BLaER1 (cell line): ENCODE measurements around the gene APLP1.
"Not testable (repeated sequence)": the region's sequence is repeated elsewhere in the genome, so short reads cannot be mapped to it uniquely, and the experiment has no call there.

Source experiments
- H3K27ac ChIP-seq: shearing (Covaris generic); formaldehyde crosslinking; 2 replicates; pipeline ENCODE4 v1.8.1; 2022
- H3K27me3 ChIP-seq: shearing (Covaris generic); formaldehyde crosslinking; 2 replicates; pipeline ENCODE4 v1.8.1; 2022
- H3K36me3 ChIP-seq: shearing (Covaris generic); formaldehyde crosslinking; 2 replicates; pipeline ENCODE4 v1.8.1; 2022
- H3K4me1 ChIP-seq: shearing (Covaris generic); formaldehyde crosslinking; 2 replicates; pipeline ENCODE4 v1.8.1; 2022
- H3K4me2 ChIP-seq: shearing (Covaris generic); formaldehyde crosslinking; 2 replicates; pipeline ENCODE4 v1.8.1; 2022
- H3K4me3 ChIP-seq: shearing (Covaris generic); formaldehyde crosslinking; 2 replicates; pipeline ENCODE4 v1.8.1; 2022
- H3K9ac ChIP-seq: shearing (Covaris generic); formaldehyde crosslinking; 2 replicates; pipeline ENCODE4 v1.8.1; 2022
- H3K9me3 ChIP-seq: shearing (Covaris generic); formaldehyde crosslinking; 2 replicates; pipeline ENCODE4 v1.8.1; 2022
- H4K20me1 ChIP-seq: shearing (Covaris generic); formaldehyde crosslinking; 2 replicates; pipeline ENCODE4 v1.8.1; 2022
- Cebpa-rat ChIP-seq: shearing (Covaris generic); IDR thresholded peaks from 2 replicates; pipeline ENCODE4 v1.8.1; 2022

Gene APLP1

GRCh38 chr19:35861640-35862160 lies 6.7 kb upstream of the APLP1 start:
- H3K4me1 ChIP-seq: peaks cover 7% of the 10 kb centered on the region; the same call in 1 of the 2 replicates
- no peak overlapping the region for H3K4me3 ChIP-seq
- peaks cover 29% of the 10 kb centered on the region for H4K20me1 ChIP-seq
- H3K4me2 ChIP-seq: no peak overlapping the region
- no peaks in the 10 kb centered on the region for H3K9me3 ChIP-seq
- no peak for TF ChIP-seq Cebpa-rat
- no peak overlapping the region for H3K27ac ChIP-seq
- H3K27me3 ChIP-seq: peaks cover 89% of the 10 kb centered on the region
- no peak overlapping the region for H3K9ac ChIP-seq
- no peaks in the 10 kb centered on the region for H3K36me3 ChIP-seq

DNA sequence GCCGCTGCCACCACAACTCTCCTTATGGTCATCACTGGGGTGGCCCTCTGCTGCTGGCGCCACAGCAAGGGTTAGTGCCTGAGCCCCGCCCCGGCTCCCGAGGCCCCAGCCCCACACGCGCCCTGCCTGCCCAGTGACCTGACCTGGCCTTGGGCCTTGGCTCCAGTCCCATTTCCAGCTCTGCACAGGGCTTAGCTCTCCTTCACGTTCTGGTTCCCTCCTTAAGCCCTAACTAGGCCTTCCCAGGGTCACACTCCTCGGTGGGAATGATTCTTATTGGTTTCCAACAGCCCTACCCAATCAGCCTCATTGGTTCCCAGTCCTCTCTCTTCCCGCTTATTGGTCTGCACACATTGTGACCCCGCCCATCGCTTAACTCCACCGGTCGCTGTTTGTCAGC lies 5.8 kb upstream of the APLP1 start:
- Histone ChIP-seq H3K4me3 (no peak overlapping the region), H3K27me3 (peaks cover 89% of the 10 kb centered on the region), H3K9ac (no peak overlapping the region), H3K4me1 (peaks cover 1% of the 10 kb centered on the region; the same call in 1 of the 2 replicates), H4K20me1 (peaks cover 26% of the 10 kb centered on the region), H3K27ac (no peak overlapping the region), H3K36me3 (no peaks in the 10 kb centered on the region), H3K4me2 (no peak overlapping the region), H3K9me3 (no peaks in the 10 kb centered on the region)
- TF ChIP-seq Cebpa-rat: no peak

- Histone ChIP-seq H3K36me3 (no peaks in the 10 kb centered on the region), H3K4me1 (no peaks in the 10 kb centered on the region), H4K20me1 (peaks cover 21% of the 10 kb centered on the region; the same call in 1 of the 2 replicates), H3K9ac (no peak overlapping the region), H3K4me2 (no peak overlapping the region), H3K27me3 (peaks cover 89% of the 10 kb centered on the region), H3K9me3 (no peaks in the 10 kb centered on the region), H3K27ac (no peak overlapping the region), H3K4me3 (no peak overlapping the region)
- TF ChIP-seq Cebpa-rat: no peak
Observed at GRCh38 chr19:35863018-35863417, 5.4 kb upstream of the APLP1 start.

DNA sequence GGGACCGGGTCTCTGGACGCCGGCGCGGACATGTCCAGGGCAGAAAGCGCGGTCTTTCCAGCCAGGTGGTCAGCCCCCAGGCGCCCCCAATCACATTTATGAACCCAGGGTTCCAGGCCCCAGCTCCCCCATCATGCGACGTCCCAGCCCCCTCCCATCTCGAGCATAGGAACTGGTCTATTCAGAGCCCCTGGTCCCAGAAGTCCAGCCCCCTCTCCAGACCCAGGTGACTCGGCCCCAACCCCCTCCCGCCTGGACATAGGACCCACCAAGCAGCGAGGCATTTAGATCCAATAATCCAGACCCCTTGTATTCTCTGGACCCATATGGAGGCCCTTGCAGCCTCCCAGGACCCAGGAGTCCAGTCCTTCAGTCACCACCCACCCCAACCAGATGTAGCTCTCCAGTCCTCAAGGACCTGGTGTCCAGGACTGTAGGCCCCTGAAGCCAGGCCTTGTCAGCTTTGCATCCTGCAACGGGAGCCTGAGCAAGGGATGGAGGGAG lies 501 bp downstream of the APLP1 start:
- H3K9ac ChIP-seq: no peak overlapping the region
- TF ChIP-seq Cebpa-rat: no peak
- no peaks in the 10 kb centered on the region for H3K36me3 ChIP-seq

GRCh38 chr19:35869327-35870123 lies 1.2 kb downstream of the APLP1 start:
- Histone ChIP-seq H3K9ac (no peak overlapping the region), H3K4me3 (peak overlapping the region; percentile 63), H3K4me2 (peak overlapping the region; percentile 86)

More for the DNA sequence above, 501 bp downstream of the APLP1 start:
- Histone ChIP-seq H3K4me1 (peaks cover 14% of the 10 kb centered on the region), H4K20me1 (peaks cover 9% of the 10 kb centered on the region; the same call in 1 of the 2 replicates), H3K27ac (no peak overlapping the region), H3K9me3 (no peaks in the 10 kb centered on the region), H3K27me3 (peaks cover 59% of the 10 kb centered on the region), H3K4me3 (peak overlapping the region; percentile 63), H3K4me2 (peak overlapping the region; percentile 86)

DNA sequence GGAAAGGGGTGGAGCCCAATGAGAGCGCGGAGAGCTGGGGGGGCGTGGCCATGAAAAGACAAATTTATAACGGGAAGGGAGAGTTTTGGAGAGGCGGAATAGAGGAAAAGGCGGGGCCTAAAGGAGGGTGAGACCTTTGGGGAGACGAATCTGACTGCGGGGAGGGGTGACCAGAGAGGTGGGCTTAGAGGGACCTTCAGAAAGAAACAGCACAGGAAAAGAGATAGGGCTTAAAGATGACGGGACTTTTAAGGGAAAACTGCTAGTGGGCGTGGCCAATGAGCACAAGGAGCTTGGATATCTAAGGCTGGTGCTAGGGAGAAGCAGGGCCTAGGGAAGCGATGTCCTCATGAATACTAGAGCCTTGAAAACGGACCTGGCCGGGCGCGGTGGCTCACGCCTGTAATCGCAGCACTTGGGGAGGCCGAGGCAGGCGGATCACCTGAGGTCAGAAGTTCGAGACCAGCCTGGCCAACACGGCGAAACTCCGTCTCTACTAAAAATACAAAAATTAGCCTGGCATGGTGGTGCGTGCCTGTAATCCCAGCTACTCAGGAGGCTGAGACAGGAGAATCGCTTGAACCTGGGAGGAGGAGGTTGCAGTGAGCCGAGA lies 1.9 kb downstream of the APLP1 start:
- H4K20me1 ChIP-seq, H3K9me3 ChIP-seq, H3K36me3 ChIP-seq, H3K27ac ChIP-seq, H3K4me3 ChIP-seq, H3K9ac ChIP-seq: not testable (repeated sequence)
- peaks cover 51% of the 10 kb centered on the region for H3K27me3 ChIP-seq
- H3K4me1 ChIP-seq: peaks cover 14% of the 10 kb centered on the region
- H3K4me2 ChIP-seq: peak overlapping the region; percentile 86

More at GRCh38 chr19:35869327-35870123, 1.2 kb downstream of the APLP1 start:
- Histone ChIP-seq H3K27me3 (peaks cover 52% of the 10 kb centered on the region), H4K20me1 (peaks cover 9% of the 10 kb centered on the region; the same call in 1 of the 2 replicates), H3K27ac (no peak overlapping the region), H3K36me3 (no peaks in the 10 kb centered on the region), H3K4me1 (peaks cover 14% of the 10 kb centered on the region), H3K9me3 (no peaks in the 10 kb centered on the region)
- no peak for TF ChIP-seq Cebpa-rat

DNA sequence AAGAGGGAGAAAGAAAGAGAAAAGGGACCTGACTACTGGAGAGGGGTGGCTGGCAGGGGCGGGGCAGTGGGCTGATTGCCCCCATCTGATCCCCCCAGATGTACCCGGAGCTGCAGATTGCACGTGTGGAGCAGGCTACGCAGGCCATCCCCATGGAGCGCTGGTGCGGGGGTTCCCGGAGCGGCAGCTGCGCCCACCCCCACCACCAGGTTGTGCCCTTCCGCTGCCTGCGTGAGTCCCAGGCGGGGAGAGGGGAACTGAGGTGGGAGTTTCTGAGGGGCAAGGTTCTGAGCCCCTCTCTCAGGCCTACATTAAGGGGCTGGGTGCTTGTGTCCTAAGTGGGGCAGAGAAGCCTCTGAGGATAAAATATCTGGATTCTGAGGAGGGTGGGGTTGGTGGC lies 2.4 kb downstream of the APLP1 start:
- no peak overlapping the region for H3K4me3 ChIP-seq
- H3K27ac ChIP-seq: no peak overlapping the region
- peaks cover 9% of the 10 kb centered on the region; the same call in 1 of the 2 replicates for H4K20me1 ChIP-seq
- no peaks in the 10 kb centered on the region for H3K36me3 ChIP-seq
- no peak overlapping the region for H3K4me2 ChIP-seq
- peaks cover 14% of the 10 kb centered on the region for H3K4me1 ChIP-seq
- peaks cover 45% of the 10 kb centered on the region for H3K27me3 ChIP-seq
- H3K9me3 ChIP-seq: no peaks in the 10 kb centered on the region
- no peak for TF ChIP-seq Cebpa-rat
- H3K9ac ChIP-seq: no peak overlapping the region

DNA sequence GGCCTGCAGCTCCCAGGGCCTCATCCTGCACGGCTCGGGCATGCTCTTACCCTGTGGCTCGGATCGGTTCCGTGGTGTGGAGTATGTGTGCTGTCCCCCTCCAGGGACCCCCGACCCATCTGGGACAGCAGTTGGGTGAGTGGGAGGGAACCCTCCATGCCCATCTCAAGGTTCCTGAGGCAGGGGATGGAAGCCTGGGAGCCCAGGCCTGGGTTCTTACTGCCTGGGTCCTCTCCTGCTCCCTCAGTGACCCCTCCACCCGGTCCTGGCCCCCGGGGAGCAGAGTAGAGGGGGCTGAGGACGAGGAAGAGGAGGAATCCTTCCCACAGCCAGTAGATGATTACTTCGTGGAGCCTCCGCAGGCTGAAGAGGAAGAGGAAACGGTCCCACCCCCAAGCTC lies 3.2 kb downstream of the APLP1 start:
- no peak for TF ChIP-seq Cebpa-rat
- Histone ChIP-seq H3K9ac (no peak overlapping the region), H3K27me3 (peaks cover 40% of the 10 kb centered on the region)

DNA sequence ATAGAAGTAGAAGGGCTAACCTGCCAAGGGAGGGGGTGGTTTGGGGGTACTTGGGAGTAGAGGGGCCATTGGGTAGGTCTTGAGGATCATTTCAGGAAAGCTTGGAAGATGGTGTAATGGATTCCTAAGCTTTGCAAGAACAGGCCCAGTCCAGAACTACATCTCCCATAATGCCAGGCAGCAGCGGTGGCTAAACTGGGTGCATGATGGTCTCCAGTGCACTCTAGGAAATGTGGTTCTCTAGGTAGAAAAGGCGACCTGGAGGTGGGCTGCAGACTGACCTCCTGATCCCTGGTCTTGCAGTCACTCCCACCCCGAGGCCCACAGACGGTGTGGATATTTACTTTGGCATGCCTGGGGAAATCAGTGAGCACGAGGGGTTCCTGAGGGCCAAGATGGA lies 3.8 kb downstream of the APLP1 start:
- no peaks in the 10 kb centered on the region for H3K9me3 ChIP-seq
- no peak for TF ChIP-seq Cebpa-rat
- no peak overlapping the region for H3K4me3 ChIP-seq
- H3K27ac ChIP-seq: no peak overlapping the region
- H3K27me3 ChIP-seq: peaks cover 39% of the 10 kb centered on the region
- H3K36me3 ChIP-seq: no peaks in the 10 kb centered on the region
- no peak overlapping the region for H3K9ac ChIP-seq
- no peak overlapping the region for H3K4me2 ChIP-seq
- H3K4me1 ChIP-seq: peaks cover 14% of the 10 kb centered on the region
- H4K20me1 ChIP-seq: peaks cover 15% of the 10 kb centered on the region; the same call in 1 of the 2 replicates

More for the DNA sequence above, 3.2 kb downstream of the APLP1 start:
- Histone ChIP-seq H3K9me3 (no peaks in the 10 kb centered on the region), H3K4me1 (peaks cover 14% of the 10 kb centered on the region), H3K4me2 (no peak overlapping the region), H4K20me1 (peaks cover 13% of the 10 kb centered on the region; the same call in 1 of the 2 replicates), H3K36me3 (no peaks in the 10 kb centered on the region), H3K4me3 (no peak overlapping the region), H3K27ac (no peak overlapping the region)
